ENCODE results near the gene FRMPD4.

The FRMPD4 gene

DNA sequence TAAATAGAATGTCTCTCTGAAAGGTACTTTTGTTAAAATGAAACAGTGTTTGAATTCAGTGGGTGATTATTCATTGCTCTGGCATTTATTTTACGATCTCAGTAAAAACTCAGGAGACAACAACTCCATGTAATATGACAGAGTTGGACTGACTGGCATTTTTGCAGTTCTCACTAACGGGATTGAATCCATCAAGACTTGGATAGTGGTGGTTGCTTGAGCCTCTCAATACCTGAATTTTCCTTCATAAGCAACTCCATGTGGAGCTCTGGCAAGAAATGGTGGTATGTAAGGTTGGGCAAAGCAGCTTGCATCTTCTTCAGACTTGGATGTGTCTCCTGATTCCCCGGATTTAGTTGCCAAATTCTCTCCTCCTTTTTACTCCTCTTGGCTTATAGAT is 72.7 kb downstream of the FRMPD4 start:
- DNase-seq (ENCODE audit: low read depth, low spot score): no peak

DNA sequence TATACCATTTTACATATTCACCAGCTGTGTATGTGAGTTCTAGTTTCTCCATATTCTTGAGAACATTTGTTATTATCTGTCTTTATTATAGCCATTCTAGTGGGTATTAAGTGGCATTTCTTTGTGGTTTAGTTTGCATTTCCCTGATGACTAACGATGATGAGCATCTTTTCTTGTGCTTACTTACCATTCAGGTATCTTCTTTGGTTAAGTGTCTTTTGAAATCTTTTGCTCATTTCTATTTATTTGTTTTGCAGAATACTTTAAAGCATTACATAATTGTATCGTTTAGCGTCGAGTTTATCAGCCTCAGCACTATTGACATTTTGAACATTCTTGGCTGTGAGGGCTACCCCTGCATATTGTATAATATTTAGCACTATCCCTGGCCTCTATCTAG is 85.4 kb downstream of the FRMPD4 start:
- no peak for DNase-seq (ENCODE audit: low read depth, low spot score)

DNA sequence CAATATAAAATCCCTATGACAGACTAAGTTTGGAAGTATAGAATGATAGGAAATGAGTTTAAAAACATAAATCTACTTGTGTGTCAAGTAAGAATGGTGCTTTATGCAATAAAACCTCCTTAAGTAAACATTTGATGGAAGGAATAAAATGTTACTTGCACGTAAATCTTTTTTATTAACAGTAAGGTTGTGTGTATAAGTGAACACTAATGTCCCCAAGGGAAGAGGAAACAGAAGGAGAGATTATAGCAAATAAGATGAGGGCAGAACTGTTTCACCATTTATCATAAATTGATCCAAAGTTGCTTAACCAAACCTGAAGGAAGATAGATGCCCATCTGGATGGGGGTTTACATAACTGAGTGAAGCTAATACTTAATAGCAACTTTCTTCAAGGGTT is 86.8 kb downstream of the FRMPD4 start:
- DNase-seq (ENCODE audit: low read depth, low spot score): no peak

DNA sequence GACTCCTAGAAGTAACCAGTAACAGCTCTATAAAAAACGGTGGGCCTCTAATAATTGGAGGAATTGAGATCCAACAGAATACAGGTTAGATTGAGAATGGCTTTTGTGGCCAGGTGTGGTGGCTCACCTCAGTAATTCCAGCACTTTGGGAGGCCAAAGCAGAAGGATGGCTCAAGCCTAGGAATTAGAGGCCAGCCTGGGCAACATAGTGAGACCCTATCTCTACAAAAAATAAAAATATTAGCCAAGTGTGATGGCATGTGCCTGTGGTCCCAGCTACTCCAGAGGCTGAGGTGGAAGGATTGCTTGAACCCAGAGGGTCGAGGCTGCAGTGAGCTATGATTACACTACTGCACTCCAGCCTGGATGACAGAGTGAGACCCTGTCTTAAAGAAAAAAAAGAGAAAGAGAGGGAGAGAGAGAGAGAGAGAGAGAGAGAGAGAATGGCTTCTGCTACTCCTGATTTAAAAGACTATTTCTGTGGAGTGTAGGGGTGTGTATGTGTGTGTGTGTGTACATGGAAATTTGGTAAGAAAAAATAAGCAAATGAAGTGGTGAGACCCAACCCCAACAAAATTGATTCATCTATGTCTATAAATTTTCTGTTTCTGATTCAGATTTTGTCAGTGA is 89.3 kb downstream of the FRMPD4 start:
- DNase-seq (ENCODE audit: low read depth, low spot score): no peak

DNA sequence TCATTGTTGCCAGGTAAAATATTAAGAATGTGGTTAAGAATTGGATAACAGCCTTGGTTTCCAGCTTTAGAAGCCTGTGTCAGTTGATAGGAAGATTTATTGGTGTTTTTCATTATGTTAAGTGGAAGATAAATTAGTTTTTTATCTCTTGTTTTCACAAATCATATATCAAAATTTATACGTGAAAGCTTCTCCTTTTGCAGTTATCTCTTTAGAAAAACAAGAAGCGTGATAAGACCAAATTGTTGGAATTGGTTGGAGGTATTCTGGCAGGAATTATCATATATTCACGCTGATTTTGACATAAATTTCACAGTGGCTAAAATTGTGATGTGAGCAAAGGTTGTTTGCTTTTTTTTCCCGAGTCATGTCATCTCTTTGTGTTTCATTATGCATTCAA is 90.6 kb downstream of the FRMPD4 start:
- DNase-seq (ENCODE audit: low read depth, low spot score): no peak

DNA sequence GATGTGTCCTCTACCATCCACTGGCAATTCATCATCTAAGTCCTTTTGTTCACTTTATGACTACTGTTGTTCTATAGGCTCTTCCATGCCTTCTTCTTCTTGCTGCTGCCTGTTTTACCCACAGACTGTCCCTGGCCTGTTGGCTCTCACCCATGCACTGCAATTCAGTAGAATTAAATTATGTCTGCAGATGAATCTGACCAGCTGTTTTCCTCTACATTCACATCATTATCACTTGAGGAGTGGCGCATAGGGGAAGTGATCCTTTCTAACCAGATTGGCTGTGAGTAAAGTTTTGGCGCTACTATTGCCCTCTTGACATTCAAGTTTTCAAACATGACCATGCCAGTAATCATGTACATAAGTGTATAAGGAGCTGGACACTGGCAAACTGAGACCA is 91.7 kb downstream of the FRMPD4 start:
- no peak for DNase-seq (ENCODE audit: low read depth, low spot score)

GRCh38 chrX:12234534-12235329 is 96.5 kb downstream of the FRMPD4 start:
- no peak for DNase-seq (ENCODE audit: low read depth, low spot score)

DNA sequence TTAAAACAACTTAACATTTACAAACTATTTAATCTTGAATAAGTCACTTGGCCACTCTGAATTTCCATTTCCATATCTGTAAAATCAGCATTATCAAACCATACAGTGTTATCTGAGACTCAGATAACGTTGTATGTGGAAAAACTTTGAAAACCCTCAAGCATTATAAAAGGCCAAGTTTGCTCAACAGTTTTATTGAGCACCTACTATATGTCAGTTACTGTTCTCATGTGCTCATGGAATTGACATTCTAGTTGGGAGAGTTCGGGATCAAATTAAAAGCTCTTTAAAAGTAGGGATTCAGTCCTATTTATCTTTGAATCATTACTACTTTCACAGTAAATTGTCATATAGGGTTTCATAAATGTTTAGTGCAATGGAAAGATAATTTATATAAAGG is 97.9 kb downstream of the FRMPD4 start:
- DNase-seq (ENCODE audit: low read depth, low spot score): no peak

DNA sequence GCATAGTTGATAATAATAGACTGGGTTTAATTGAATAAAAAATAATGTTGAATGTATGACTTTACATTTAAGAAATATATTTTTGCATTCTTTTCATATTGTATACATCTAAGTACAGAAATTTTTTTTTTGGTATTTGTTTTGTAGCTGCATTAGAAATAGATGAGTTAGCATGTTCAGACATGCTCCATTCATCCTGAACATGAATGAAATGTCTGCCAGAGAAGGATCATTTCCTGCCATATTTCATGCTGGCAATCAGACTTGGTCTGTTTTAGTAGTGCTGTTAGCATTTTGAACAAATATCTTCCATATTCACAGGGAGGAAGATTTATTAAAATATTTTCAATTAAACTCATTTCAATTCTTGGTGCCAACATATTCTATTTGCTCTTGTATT is 98.9 kb downstream of the FRMPD4 start:
- no peak for DNase-seq (ENCODE audit: low read depth, low spot score)

DNA sequence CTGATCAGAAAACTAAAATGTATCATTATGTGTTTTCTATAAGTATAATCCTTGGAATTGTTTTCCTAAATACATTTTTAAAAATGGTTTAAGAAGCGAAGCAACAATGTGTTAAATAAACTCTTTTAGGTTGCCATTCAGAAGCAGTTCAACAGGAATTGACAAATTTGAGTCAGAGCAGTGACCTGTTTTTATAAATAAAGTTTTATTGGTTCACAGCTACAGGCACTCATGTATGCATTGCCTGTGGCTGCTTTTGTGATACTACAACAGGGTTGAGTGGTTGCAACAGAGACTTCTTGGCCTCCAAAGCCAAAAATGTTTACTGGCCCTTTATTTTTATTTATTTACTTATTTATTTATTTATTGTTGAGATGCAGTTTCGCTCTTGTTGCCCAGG is 99.5 kb downstream of the FRMPD4 start:
- no peak for DNase-seq (ENCODE audit: low read depth, low spot score)

DNA sequence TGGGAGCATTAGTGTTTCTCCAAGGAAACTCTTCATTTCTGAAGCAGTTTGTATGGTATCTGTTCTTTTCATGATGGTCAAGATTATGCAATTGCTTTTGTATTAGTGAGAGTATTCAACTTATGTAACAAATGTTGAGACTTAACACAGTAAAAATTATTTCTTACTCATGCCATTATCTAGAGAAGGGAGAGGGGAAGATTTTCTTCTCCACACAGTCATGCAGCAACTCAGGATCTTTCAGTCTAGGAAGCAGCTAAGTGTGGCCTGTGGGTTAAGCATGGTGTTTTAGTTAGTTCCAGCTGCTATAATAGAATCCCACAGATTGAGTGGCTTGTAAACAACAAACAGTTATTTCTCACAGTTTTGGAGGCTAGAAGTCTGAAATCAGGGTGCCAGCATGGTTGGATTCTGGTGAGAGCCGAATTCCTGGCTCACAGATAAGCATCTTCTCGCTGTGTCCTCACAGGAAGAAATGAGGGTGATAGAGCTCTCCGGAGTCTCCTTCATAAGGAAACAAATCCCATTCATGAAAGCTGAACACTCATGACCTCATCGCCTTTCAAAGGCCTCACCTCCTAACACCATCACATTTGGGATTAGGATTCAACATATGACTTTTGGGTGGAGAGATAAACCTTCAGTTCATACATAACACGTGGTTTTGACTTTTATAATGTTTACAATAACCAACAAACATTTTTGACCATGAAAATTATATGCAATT is 101.2 kb downstream of the FRMPD4 start:
- no peak for DNase-seq (ENCODE audit: low read depth, low spot score)

DNA sequence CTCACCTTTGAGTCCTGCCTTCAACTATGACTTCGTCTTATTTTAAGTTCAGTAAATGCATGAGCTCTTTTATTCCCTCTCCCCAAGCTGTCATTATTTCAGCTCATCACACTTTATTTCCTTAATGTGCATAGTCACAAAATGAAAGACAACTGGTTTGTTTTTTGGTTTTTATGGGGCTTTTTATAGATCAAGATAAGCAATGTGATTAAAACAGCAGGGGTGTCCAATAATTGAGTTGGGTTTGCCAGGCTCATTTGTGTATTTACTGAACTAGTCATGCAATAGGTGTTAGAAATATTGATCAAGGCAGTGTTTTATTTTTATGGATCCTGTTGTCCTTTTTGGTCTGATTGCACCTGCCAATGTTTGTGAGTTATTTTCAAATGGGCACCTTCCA is 102.2 kb downstream of the FRMPD4 start:
- DNase-seq (ENCODE audit: low read depth, low spot score): no peak

DNA sequence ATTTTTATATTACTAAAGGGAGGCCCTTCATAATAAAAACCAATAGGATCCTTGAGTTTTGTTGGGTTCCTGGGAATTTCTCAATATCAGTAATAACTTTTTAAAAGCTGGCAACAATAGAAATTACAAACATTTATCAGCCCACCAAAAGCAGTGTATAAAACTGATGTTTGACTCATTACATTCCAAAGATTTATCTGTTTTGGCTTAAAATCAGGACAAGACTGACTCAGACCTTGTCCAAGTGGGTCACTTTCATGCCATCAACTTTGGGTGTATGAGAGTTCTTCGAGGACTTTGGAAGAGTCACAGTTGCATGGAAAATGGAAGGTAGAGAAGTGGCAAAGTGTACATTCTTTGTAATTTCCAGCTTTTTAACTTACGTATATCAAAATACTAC is 102.8 kb downstream of the FRMPD4 start:
- no peak for DNase-seq (ENCODE audit: low read depth, low spot score)

GRCh38 chrX:12245650-12246645 is 107.7 kb downstream of the FRMPD4 start:
- peak; percentile 7 for DNase-seq (ENCODE audit: low read depth, low spot score)

DNA sequence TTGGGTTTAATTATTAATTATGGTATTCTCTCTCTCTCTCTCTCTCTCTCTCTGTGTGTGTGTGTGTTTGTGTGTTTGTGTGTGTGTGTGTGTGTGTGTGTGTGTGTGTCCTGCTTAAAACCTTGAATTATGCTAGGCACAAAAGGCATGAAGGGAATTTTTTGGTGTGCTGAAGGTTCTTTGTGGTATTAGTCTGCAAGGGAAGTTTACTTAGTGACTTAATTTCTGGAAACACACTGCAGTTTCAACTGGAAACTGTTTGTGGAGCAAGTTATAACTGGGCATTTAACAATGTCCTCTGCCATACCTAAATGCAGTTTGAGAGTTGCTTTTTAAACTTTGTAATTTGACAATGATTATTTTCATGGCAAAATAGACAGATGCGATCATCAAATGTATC is 111.7 kb downstream of the FRMPD4 start:
- no peak for DNase-seq (ENCODE audit: low read depth, low spot score)

DNA sequence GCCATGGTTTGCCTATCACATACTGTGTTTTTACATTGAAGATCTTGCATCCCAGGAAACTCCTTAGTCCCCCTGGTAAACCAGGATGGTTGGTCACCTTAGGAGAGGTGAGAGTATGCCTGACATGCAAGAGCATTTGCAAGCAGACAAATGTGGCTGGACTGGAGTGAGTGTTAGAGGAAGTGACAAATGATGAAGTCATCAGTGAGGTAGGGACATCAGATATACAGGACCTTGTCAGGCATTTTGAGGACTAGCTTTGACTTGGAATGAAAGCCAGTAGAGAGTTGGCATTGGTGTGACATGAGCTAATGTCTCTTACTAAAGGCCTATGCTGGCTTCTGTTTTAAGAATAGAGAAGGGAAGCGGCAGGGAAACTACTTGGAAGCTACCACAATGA is 124.9 kb downstream of the FRMPD4 start:
- no peak for DNase-seq (ENCODE audit: low read depth, low spot score)

DNA sequence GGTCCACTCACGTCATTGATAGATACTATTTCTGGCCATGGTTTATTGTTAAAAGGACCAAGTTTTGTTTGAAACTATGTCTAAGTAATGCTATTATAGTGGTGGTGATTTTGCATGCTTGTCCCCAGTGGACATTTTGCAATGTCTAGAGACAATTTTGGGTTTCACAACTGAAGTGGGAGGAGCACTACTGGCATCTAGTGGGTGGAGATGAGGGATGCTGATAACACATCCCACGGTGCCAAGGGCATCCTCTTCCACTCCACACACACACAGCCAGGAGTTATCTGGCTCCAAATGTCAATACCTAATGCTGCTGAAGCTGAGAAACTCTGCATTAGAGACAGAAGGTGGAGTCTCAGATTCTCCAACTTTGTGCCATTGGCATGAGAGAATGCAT is 131.2 kb downstream of the FRMPD4 start:
- no peak for DNase-seq (ENCODE audit: low read depth, low spot score)

DNA sequence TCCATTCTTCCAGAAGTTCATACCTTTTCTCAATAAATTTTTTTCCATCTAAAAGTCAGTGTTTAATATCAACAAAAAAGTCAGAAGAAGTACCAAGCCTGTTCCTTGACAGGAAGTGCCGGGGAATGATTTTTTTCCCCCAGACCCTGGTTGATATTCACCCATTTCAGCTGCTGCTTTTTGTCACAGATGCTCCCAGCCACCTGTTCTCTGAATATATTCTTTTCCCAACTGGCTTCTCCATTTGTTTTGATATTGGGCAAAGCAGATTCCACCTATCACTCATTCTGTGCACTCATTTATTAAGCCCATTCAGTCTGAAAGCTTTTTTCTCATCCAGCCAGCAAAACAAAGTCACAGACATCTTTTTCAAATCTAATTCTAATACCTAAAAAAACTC is 139.9 kb downstream of the FRMPD4 start:
- no peak for DNase-seq (ENCODE audit: low read depth, low spot score)

DNA sequence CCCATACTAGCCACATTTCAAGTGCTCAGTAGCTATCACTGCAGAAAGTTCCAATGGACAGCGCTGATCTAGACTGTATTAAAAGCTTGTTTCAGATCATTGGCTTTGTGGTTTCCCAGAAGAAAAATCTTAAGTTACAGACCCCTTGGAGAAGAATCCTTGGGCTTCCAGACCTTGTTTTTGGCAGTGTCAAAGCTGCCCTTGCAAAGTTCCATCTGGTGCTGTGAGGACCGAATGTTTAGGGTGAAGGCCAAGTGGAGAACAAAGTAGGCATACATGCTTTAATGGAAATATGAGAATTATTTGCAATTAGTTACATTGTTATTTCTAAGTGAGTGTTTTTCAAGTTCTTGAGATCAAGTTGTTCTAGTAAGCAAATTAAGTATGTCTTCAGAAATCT is 144.7 kb downstream of the FRMPD4 start:
- no peak for DNase-seq (ENCODE audit: low read depth, low spot score)

DNA sequence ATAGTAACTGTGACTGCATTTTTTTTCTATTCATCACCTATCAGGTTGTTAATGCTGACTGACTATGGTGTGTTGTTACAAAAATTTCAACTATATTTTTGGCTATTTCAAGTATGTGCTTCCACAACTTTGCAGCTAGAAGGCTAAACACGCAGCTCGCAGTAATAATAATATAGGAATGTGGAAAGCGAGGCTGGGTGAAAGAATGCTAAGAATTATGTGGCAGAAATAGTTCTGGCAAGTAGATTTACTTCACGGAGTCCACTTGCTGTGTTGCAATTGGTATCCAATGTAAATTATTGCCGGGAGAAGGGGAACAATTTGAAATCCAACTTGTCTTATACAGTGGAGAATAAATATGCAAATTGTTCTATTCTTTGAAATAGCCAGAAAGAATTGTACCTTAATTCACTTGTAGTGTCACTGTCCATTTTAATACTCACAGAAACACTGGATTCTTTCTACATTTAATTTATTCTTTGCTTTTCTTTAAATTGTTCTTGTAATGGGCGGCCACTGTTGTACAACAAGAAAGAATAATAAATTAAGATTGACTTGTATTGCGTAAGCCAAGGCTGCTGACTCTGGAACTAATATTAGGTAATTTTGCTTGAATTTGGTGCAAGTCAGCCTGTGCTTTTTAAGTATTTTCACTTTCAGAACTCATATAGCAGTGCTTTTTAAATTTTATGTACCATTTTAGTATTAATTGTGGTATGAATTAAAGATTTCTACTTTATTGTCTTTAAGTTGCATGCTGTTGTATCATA is 154.9 kb downstream of the FRMPD4 start:
- DNase-seq (ENCODE audit: low read depth, low spot score): no peak

- DNase-seq (ENCODE audit: low read depth, low spot score): no peak
These were observed 159.1 kb downstream of the FRMPD4 start for GRCh38 chrX:12297353-12297752.

Measured in brain pericyte (primary cell).